Breast epithelium (tissue), 3 donors: ENCODE data around the gene CDON.

ENCODE experiments used
- CTCF ChIP-seq, 3 donors: fragments of 450-650 bp; IDR thresholded peaks; one replicate each; pipeline ENCODE4 v1.5.1; 2016 to 2017; ENCODE audit warnings: antibody characterized with exemption in 3 of 3, mild to moderate bottlenecking in 3 of 3, moderate library complexity in 3 of 3
- POLR2AphosphoS5 ChIP-seq, 3 donors: sonication (generic); formaldehyde crosslinking; IDR thresholded peaks; one replicate each; pipeline ENCODE4 v1.6.1; 2017; ENCODE audit warnings: antibody characterized with exemption in 3 of 3

- TF ChIP-seq CTCF (IDR thresholded peaks at IDR 0.05) (no peak), POLR2AphosphoS5 (IDR thresholded peaks at IDR 0.05) (no peak)
These were observed 127.6 kb downstream of the CDON start for GRCh38 chr11:125935056-125935455.
